H1 (cell line): ENCODE data around the gene PNO1. TPM values are rescaled to one million over a fixed set of nuclear protein-coding genes. Genes with fewer than 3 reads are reported as not detected.

Experiments
- CTCF ChIA-PET: fragments of 300-600 bp; sonication (Branson Sonifier 250); formaldehyde crosslinking; loops from one replicate; lab custom pipeline; 2021; ENCODE audit not compliant: partially characterized antibody; lab: Charles Lee
- POLR2A ChIA-PET: fragments of 300-600 bp; sonication (Branson Sonifier 250); formaldehyde crosslinking; loops from one replicate; lab custom pipeline; 2021; ENCODE audit warnings: inconsistent platforms; ENCODE audit not compliant: partially characterized antibody; lab: Charles Lee
- DNase-seq, 2 experiments: peaks; one replicate each; pipeline versions ENCODE4 v3.0.0 to v3.0.0-alpha.2; 2010 to 2022; ENCODE audit warnings: low spot score in 2 of 2, low read depth in 1 of 2, mixed read lengths in 1 of 2
- FAIRE-seq: peaks from 2 replicates; lab custom pipeline; 2011; peaks lifted over from hg19 to GRCh38; lab: Jason Lieb, UNC
- H2AFZ ChIP-seq: 2 replicates; pipeline ENCODE4 v1.8.1; 2012; ENCODE audit warnings: low read length, inconsistent platforms
- H2AK5ac ChIP-seq: 2 replicates; pipeline ENCODE4 v1.6.1; 2013; ENCODE audit warnings: low read depth, low read length
- H2BK120ac ChIP-seq: replicated peaks from 2 replicates; pipeline ENCODE3; 2013; ENCODE audit warnings: low read depth, low read length, inconsistent platforms
- H2BK12ac ChIP-seq: 2 replicates; pipeline ENCODE4 v1.6.1; 2013; ENCODE audit warnings: low read depth, low read length
- H2BK15ac ChIP-seq: 2 replicates; pipeline ENCODE4 v1.6.1; 2013; ENCODE audit warnings: low read length
- H2BK20ac ChIP-seq: 2 replicates; pipeline ENCODE4 v1.6.1; 2013; ENCODE audit warnings: low read length
- H2BK5ac ChIP-seq: 2 replicates; pipeline ENCODE4 v1.6.1; 2013; ENCODE audit warnings: low read depth, low read length
- H3K14ac ChIP-seq: 2 replicates; pipeline ENCODE4 v1.6.1; 2013; ENCODE audit warnings: inconsistent platforms; ENCODE audit not compliant: insufficient read length
- H3K18ac ChIP-seq: 2 replicates; pipeline ENCODE4 v1.6.1; 2013; ENCODE audit warnings: low read length; ENCODE audit errors: extremely low read depth
- H3K23ac ChIP-seq: 2 replicates; pipeline ENCODE4 v1.6.1; 2013; ENCODE audit warnings: inconsistent platforms; ENCODE audit not compliant: insufficient read length
- H3K23me2 ChIP-seq: 2 replicates; pipeline ENCODE4 v1.6.1; 2013; ENCODE audit warnings: low read depth, low read length
- H3K27ac ChIP-seq: 2 replicates; pipeline ENCODE4 v1.6.1; 2011; ENCODE audit warnings: low read depth, low read length, inconsistent platforms
- H3K27me3 ChIP-seq, 4 experiments: replicated peaks in 1 of 4; 1 replicate in 1 of 4; 2 replicates in 3 of 4; pipeline versions ENCODE4 v1.6.1 to v1.8.1; 2011 to 2013; ENCODE audit warnings: low read length in 3 of 4, mild to moderate bottlenecking in 3 of 4, inconsistent platforms in 2 of 4, mixed read lengths in 2 of 4, moderate library complexity in 1 of 4; ENCODE audit not compliant: control insufficient read depth in 3 of 4, insufficient read depth in 3 of 4; ENCODE audit errors: extremely low read depth in 1 of 4
- H3K36me3 ChIP-seq, 4 experiments: 2 replicates each; pipeline versions ENCODE4 v1.6.1 to v1.8.1; 2011 to 2013; ENCODE audit warnings: mild to moderate bottlenecking in 4 of 4, low read length in 3 of 4, moderate library complexity in 2 of 4, control low read depth in 1 of 4, inconsistent platforms in 1 of 4; ENCODE audit not compliant: insufficient read depth in 4 of 4, control insufficient read depth in 2 of 4
- H3K4ac ChIP-seq: replicated peaks from 2 replicates; pipeline ENCODE3; 2013; ENCODE audit warnings: low read length, low read depth, mixed read lengths, inconsistent platforms; ENCODE audit not compliant: insufficient read length
- H3K4me1 ChIP-seq, 4 experiments: replicated peaks in 1 of 4; 1 replicate in 1 of 4; 2 replicates in 3 of 4; pipeline versions ENCODE4 v1.6.1 to v1.8.1; 2011 to 2013; ENCODE audit warnings: low read length in 3 of 4, inconsistent platforms in 2 of 4, mixed read lengths in 1 of 4; ENCODE audit not compliant: insufficient read depth in 4 of 4, control insufficient read depth in 3 of 4
- H3K4me2 ChIP-seq, 2 experiments: 2 replicates each; pipeline versions ENCODE4 v1.6.1 to v1.8.1; 2011 to 2013; ENCODE audit warnings: low read depth in 2 of 2, low read length in 2 of 2, control low read depth in 1 of 2, inconsistent platforms in 1 of 2, mild to moderate bottlenecking in 1 of 2; ENCODE audit not compliant: insufficient read depth in 1 of 2
- H3K4me3 ChIP-seq, 4 experiments: fragments of 200-600, 300-600 bp in 1 of 4; sonication (generic), shearing (Covaris generic), sonication (Bioruptor Twin) in 1 of 4; 2 replicates each; pipeline versions ENCODE4 v1.5.1 to v1.8.1; 2011 to 2016; ENCODE audit warnings: low read length in 4 of 4, low read depth in 3 of 4, control low read depth in 2 of 4, inconsistent platforms in 2 of 4, mild to moderate bottlenecking in 2 of 4, mixed read lengths in 1 of 4, moderate library complexity in 1 of 4; ENCODE audit not compliant: insufficient read depth in 2 of 4; ENCODE audit errors: extremely low read depth in 1 of 4
- H3K56ac ChIP-seq: replicated peaks from 2 replicates; pipeline ENCODE3; 2013; ENCODE audit warnings: low read depth, mild to moderate bottlenecking, mixed read lengths, low read length, inconsistent platforms; ENCODE audit not compliant: insufficient read length
- H3K79me1 ChIP-seq: 2 replicates; pipeline ENCODE4 v1.6.1; 2013; ENCODE audit warnings: low read depth, low read length, control low read depth
- H3K79me2 ChIP-seq, 2 experiments: 2 replicates each; pipeline versions ENCODE4 v1.6.1 to v1.8.1; 2012 to 2013; ENCODE audit warnings: low read length in 2 of 2, mild to moderate bottlenecking in 2 of 2, inconsistent platforms in 1 of 2; ENCODE audit not compliant: insufficient read depth in 2 of 2, control insufficient read depth in 1 of 2
- H3K9ac ChIP-seq, 4 experiments: replicated peaks in 1 of 4; 1 replicate in 1 of 4; 2 replicates in 3 of 4; pipeline versions ENCODE4 v1.6.1 to v1.8.1; 2011 to 2013; ENCODE audit warnings: low read depth in 3 of 4, low read length in 3 of 4, control low read depth in 2 of 4, mild to moderate bottlenecking in 2 of 4, moderate library complexity in 2 of 4, inconsistent platforms in 1 of 4; ENCODE audit errors: extremely low read depth in 1 of 4
- H3K9me3 ChIP-seq, 2 experiments: 2 replicates each; pipeline versions ENCODE4 v1.6.1 to v1.8.1; 2012 to 2013; ENCODE audit warnings: mild to moderate bottlenecking in 2 of 2, moderate library complexity in 2 of 2, control low read depth in 1 of 2, inconsistent platforms in 1 of 2, low read depth in 1 of 2, low read length in 1 of 2, mixed read lengths in 1 of 2; ENCODE audit not compliant: insufficient read depth in 2 of 2
- H4K20me1 ChIP-seq, 2 experiments: replicated peaks in 1 of 2; 2 replicates each; pipeline versions ENCODE3 to v1.8.1; 2011 to 2013; ENCODE audit warnings: inconsistent platforms in 2 of 2, low read length in 2 of 2, mild to moderate bottlenecking in 1 of 2; ENCODE audit not compliant: insufficient read depth in 2 of 2, control insufficient read depth in 1 of 2
- H4K5ac ChIP-seq: 2 replicates; pipeline ENCODE4 v1.6.1; 2013; ENCODE audit warnings: low read length, low read depth, mixed read lengths, inconsistent platforms; ENCODE audit not compliant: insufficient read length
- H4K8ac ChIP-seq: 2 replicates; pipeline ENCODE4 v1.8.0; 2013; ENCODE audit warnings: mild to moderate bottlenecking, moderate library complexity, low read length, inconsistent platforms; ENCODE audit not compliant: insufficient read depth; ENCODE audit errors: extremely low read depth
- H4K91ac ChIP-seq: replicated peaks from 2 replicates; pipeline ENCODE3; 2013; ENCODE audit warnings: low read length, mixed read lengths, inconsistent platforms; ENCODE audit not compliant: insufficient read length
- CTBP2 ChIP-seq: IDR thresholded peaks from 2 replicates; pipeline ENCODE4 v1.7.0; 2011; ENCODE audit warnings: borderline replicate concordance, mild to moderate bottlenecking, moderate library complexity, mixed read lengths, low read length; ENCODE audit not compliant: insufficient read depth, insufficient read length
- JUN ChIP-seq: IDR thresholded peaks from 2 replicates; pipeline ENCODE4 v1.6.1; 2011; ENCODE audit warnings: low read depth, mild to moderate bottlenecking, improper control_type of control experiment, low read length
- SP4 ChIP-seq: IDR thresholded peaks from 2 replicates; pipeline ENCODE4 v1.6.1; 2012; ENCODE audit warnings: low read length, inconsistent platforms
- polyA plus RNA-seq, 7 experiments: library from polyadenylated mRNA; depleted of rRNA in 3 of 7; stranded (reverse) in 5 of 7; unstranded in 2 of 7; fragments of >200 nt in 5 of 7; fragments of 200-250 nt in 2 of 7; gene quantifications; 1 replicate in 5 of 7; 2 replicates in 1 of 7; 4 replicates in 1 of 7; pipeline versions ENCODE4 v1.2.1 to v1.2.3, GENCODE V29; 2011 to 2013; ENCODE audit warnings: missing spikeins in 2 of 7, mixed read lengths in 2 of 7
- total RNA-seq: library from RNA; stranded (reverse); fragmentation: NEBNext Ultra II Directional; extraction: Animal tissue kit (Norgen Biotek cat#: 25700); gene quantifications from 2 replicates; pipeline ENCODE4 v1.2.1, GENCODE V29; 2021
- TF ChIP-seq, protein P1 (sequence below): IDR thresholded peaks from 2 replicates; pipeline ENCODE4 v1.6.1; 2011; ENCODE audit warnings: low read length, improper control_type of control experiment
- TF ChIP-seq, protein P2 (sequence below): IDR thresholded peaks from 2 replicates; pipeline ENCODE4 v1.6.1; 2012; ENCODE audit warnings: inconsistent platforms

PNO1 gene
- total and polyA plus RNA-seq, 2 of the 8 experiments (the other 6 are each of a cell fraction or from before 2014, with no cell fraction given): 18.6 to 33.2 TPM

DNA sequence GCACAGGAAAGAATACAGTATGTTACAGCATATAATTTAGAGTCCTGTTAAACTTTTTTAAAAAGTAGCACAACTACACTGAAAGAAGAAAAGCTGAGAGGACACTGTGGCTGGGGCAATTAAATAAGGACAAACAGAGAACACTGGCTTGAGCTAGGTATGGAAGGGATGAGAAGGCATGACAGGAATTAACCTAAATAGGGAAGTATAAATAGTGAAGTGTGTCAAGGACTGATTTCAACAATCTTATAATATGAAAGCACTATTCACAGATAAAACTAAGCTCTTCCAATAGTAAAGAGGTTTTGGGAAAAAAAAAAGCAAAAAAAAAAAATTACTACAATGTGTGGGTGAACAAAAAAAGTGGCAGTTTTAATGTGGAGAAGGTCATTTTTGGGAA is 49.1 kb downstream of the PNO1 start:
- CTCF ChIA-PET: interaction anchor here (0.6 to 2.2 kb wide), 5 partner anchors 9 to 681 kb away, joined by 3 to 6 read pairs (median 5); no protein-coding TSS in a partner anchor
- Histone ChIP-seq H3K56ac (no peak overlapping the region), H2BK120ac (no peak overlapping the region), H3K4me3 (no peak overlapping the region), H2BK5ac (no peak overlapping the region), H3K4me1 (peaks cover 0 to 4% (median 0%) of the 10 kb centered on the region in 4 experiments; a peak in 2 of 7 replicates), H3K9me3 (no peaks in the 10 kb centered on the region), H3K9ac (no peak overlapping the region), H3K79me1 (no peaks in the 10 kb centered on the region), H3K14ac (no peak overlapping the region), H3K23ac (no peak overlapping the region), H2AK5ac (no peak overlapping the region), H3K36me3 (peaks cover 0 to 9% (median 0%) of the 10 kb centered on the region in 4 experiments; a peak in 1 of 8 replicates), H2AFZ (no peak overlapping the region), H2BK12ac (no peak overlapping the region), H4K91ac (no peak overlapping the region), H3K4me2 (no peak overlapping the region), H2BK20ac (no peak overlapping the region), H3K79me2 (peaks cover 4 to 82% of the 10 kb centered on the region in 2 experiments; a peak in 3 of 4 replicates), H4K20me1 (peaks cover 2 to 6% of the 10 kb centered on the region in 2 experiments), H3K27me3 (no peaks in the 10 kb centered on the region), H3K4ac (no peak overlapping the region), H4K8ac (no peak overlapping the region), H2BK15ac (no peak overlapping the region), H4K5ac (no peak overlapping the region), H3K18ac (no peak overlapping the region), H3K23me2 (no peaks in the 10 kb centered on the region), H3K27ac (no peak overlapping the region)
- TF ChIP-seq JUN (no peak), SP4 (no peak), CTBP2 (no peak)
- TF ChIP-seq, protein P1, sequence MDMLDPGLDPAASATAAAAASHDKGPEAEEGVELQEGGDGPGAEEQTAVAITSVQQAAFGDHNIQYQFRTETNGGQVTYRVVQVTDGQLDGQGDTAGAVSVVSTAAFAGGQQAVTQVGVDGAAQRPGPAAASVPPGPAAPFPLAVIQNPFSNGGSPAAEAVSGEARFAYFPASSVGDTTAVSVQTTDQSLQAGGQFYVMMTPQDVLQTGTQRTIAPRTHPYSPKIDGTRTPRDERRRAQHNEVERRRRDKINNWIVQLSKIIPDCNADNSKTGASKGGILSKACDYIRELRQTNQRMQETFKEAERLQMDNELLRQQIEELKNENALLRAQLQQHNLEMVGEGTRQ: no peak
- TF ChIP-seq, protein P2, sequence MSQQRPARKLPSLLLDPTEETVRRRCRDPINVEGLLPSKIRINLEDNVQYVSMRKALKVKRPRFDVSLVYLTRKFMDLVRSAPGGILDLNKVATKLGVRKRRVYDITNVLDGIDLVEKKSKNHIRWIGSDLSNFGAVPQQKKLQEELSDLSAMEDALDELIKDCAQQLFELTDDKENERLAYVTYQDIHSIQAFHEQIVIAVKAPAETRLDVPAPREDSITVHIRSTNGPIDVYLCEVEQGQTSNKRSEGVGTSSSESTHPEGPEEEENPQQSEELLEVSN: no peak
- DNase-seq (no peak), FAIRE-seq (no peak)
- POLR2A ChIA-PET: interaction anchor here (1.5 kb wide), 1 partner anchor 26 kb away, joined by 3 read pairs; no protein-coding TSS in a partner anchor
